Gastroesophageal sphincter (tissue), 3 donors: ENCODE measurements around the gene TSPAN14.

Experiments used
- CTCF ChIP-seq, 4 experiments: fragments of 200-600 bp in 2 of 4; fragments of 450-650 bp in 2 of 4; sonication (generic) in 1 of 4; IDR thresholded peaks; one replicate each; pipeline ENCODE4 v1.5.1; 2017 to 2019; ENCODE audit warnings: antibody characterized with exemption in 4 of 4, mild to moderate bottlenecking in 2 of 4, moderate library complexity in 2 of 4
- EP300 ChIP-seq: sonication (generic); formaldehyde crosslinking; IDR thresholded peaks from one replicate; pipeline ENCODE4 v1.6.1; 2017; ENCODE audit warnings: antibody characterized with exemption, mild to moderate bottlenecking
- POLR2A ChIP-seq, 2 donors: fragments of 450-650 bp; IDR thresholded peaks; one replicate each; pipeline ENCODE4 v1.6.1; 2017; ENCODE audit warnings: antibody characterized with exemption in 2 of 2, mild to moderate bottlenecking in 2 of 2, moderate library complexity in 1 of 2
- POLR2AphosphoS5 ChIP-seq: sonication (generic); formaldehyde crosslinking; IDR thresholded peaks from one replicate; pipeline ENCODE4 v1.6.1; 2017; ENCODE audit warnings: antibody characterized with exemption

GRCh38 chr10:80408242-80409101, 45.6 kb upstream of the TSPAN14 start, which contains the start of gene PRXL2A:
- TF ChIP-seq CTCF (IDR thresholded peaks at IDR 0.05) (peak in 2 of 4 experiments; percentile 13 to 17), POLR2A (IDR thresholded peaks at IDR 0.05) (peak in 1 of 2 donors; percentile 14), POLR2AphosphoS5 (no peak), EP300 (no peak)
